Neural cell (in vitro differentiated cells): ENCODE data around the gene DNHD1. TPM values are rescaled to one million over a fixed set of nuclear protein-coding genes. Genes with fewer than 3 reads are reported as not detected.

Source experiments
- H2AFZ ChIP-seq: fragments of 200-600, 300-800 bp; sonication (generic), shearing (Covaris generic); 2 replicates; pipeline ENCODE4 v1.6.0; 2014; ENCODE audit warnings: low read depth, mild to moderate bottlenecking, antibody characterized with exemption, low read length, moderate library complexity
- H3F3A ChIP-seq: fragments of 200-600 bp; shearing (Covaris generic); 2 replicates; pipeline ENCODE4 v1.6.1; 2016; ENCODE audit warnings: mild to moderate bottlenecking, moderate library complexity, mixed read lengths, antibody characterized with exemption, low read length; ENCODE audit not compliant: insufficient read depth, poor library complexity, severe bottlenecking
- H3K27ac ChIP-seq: fragments of 200-600, 300-800 bp; sonication (generic), shearing (Covaris generic); 2 replicates; pipeline ENCODE4 v1.5.1; 2014; ENCODE audit warnings: mild to moderate bottlenecking, low read length, moderate library complexity
- H3K27me3 ChIP-seq: fragments of 300-800, 200-600 bp; sonication (generic), shearing (Covaris generic); 2 replicates; pipeline ENCODE4 v1.6.0; 2014; ENCODE audit warnings: mild to moderate bottlenecking, low read depth, low read length, moderate library complexity; ENCODE audit not compliant: insufficient read depth
- H3K36me3 ChIP-seq: fragments of 300-800, 200-600 bp; sonication (generic), shearing (Covaris generic); 2 replicates; pipeline ENCODE4 v1.5.1; 2014; ENCODE audit warnings: mild to moderate bottlenecking, antibody characterized with exemption, low read length, moderate library complexity; ENCODE audit not compliant: insufficient read depth
- H3K4me2 ChIP-seq: fragments of 300-800, 200-600 bp; sonication (generic), shearing (Covaris generic); 2 replicates; pipeline ENCODE4 v1.6.0; 2014; ENCODE audit warnings: mild to moderate bottlenecking, low read length
- H3K4me3 ChIP-seq: fragments of 300-800, 200-600 bp; sonication (generic), shearing (Covaris generic); 2 replicates; pipeline ENCODE4 v1.5.1; 2014; ENCODE audit warnings: mild to moderate bottlenecking, low read length, moderate library complexity
- H3K79me2 ChIP-seq: fragments of 200-600 bp; shearing (Covaris generic); replicated peaks from 2 replicates; pipeline ENCODE4 v1.6.0; 2014; ENCODE audit warnings: mild to moderate bottlenecking, low read length, moderate library complexity; ENCODE audit not compliant: insufficient read depth
- H3K9ac ChIP-seq: fragments of 300-800, 200-600 bp; sonication (generic), shearing (Covaris generic); 2 replicates; pipeline ENCODE4 v1.6.1; 2016; ENCODE audit warnings: mild to moderate bottlenecking, low read length, mixed read lengths
- H3K9me2 ChIP-seq: fragments of 200-600 bp; shearing (Covaris generic); 2 replicates; pipeline ENCODE4 v1.6.1; 2016; ENCODE audit warnings: mild to moderate bottlenecking, low read length, mixed read lengths; ENCODE audit not compliant: insufficient read depth
- H3K9me3 ChIP-seq: fragments of 200-600, 300-800 bp; sonication (generic), shearing (Covaris generic); 2 replicates; pipeline ENCODE4 v1.6.1; 2016; ENCODE audit warnings: mild to moderate bottlenecking, mixed run types, low read length, moderate library complexity, mixed read lengths
- H4K20me1 ChIP-seq: fragments of 200-600 bp; shearing (Covaris generic); 2 replicates; pipeline ENCODE4 v1.6.1; 2016; ENCODE audit warnings: mild to moderate bottlenecking, mixed run types; ENCODE audit not compliant: insufficient read depth
- EP300 ChIP-seq: fragments of 450-650 bp; conservative IDR thresholded peaks from 2 replicates; pipeline ENCODE4 v1.6.1; 2014; ENCODE audit warnings: antibody characterized with exemption, mild to moderate bottlenecking, moderate library complexity; ENCODE audit not compliant: poor library complexity, severe bottlenecking
- EZH2 ChIP-seq: fragments of 200-600, 300-800 bp; shearing (Covaris generic), sonication (generic); IDR thresholded peaks from 2 replicates; pipeline ENCODE4 v1.6.1; 2014; ENCODE audit warnings: antibody characterized with exemption, low read length, borderline replicate concordance, mild to moderate bottlenecking; ENCODE audit not compliant: insufficient read depth, poor library complexity, severe bottlenecking
- MXI1 ChIP-seq: fragments of 450-650 bp; conservative IDR thresholded peaks from 2 replicates; pipeline ENCODE4 v1.6.1; 2014; ENCODE audit warnings: antibody characterized with exemption, mild to moderate bottlenecking; ENCODE audit not compliant: poor library complexity, severe bottlenecking
- POLR2AphosphoS5 ChIP-seq: IDR thresholded peaks from 2 replicates; pipeline ENCODE4 v1.6.1; 2012
- RAD21 ChIP-seq: fragments of 450-650 bp; conservative IDR thresholded peaks from 2 replicates; pipeline ENCODE4 v1.6.1; 2014; ENCODE audit warnings: antibody characterized with exemption, mild to moderate bottlenecking, moderate library complexity
- SMC3 ChIP-seq: fragments of 450-650 bp; conservative IDR thresholded peaks from 2 replicates; pipeline ENCODE4 v1.6.1; 2014; ENCODE audit warnings: antibody characterized with exemption, mild to moderate bottlenecking, moderate library complexity; ENCODE audit not compliant: poor library complexity
- TAF1 ChIP-seq: IDR thresholded peaks from 2 replicates; pipeline ENCODE4 v1.6.1; 2012; ENCODE audit warnings: low read depth
- polyA plus RNA-seq: library from polyadenylated mRNA; depleted of rRNA; stranded (reverse); fragments of >200 nt; gene quantifications from 2 replicates; pipeline ENCODE4 v1.2.3, GENCODE V29; 2014
- TF ChIP-seq, protein P1 (sequence below): fragments of 450-650 bp; IDR thresholded peaks from 2 replicates; pipeline ENCODE4 v1.5.1; 2014; ENCODE audit warnings: antibody characterized with exemption, mild to moderate bottlenecking, moderate library complexity; ENCODE audit not compliant: poor library complexity, severe bottlenecking
- TF ChIP-seq, protein P2 (sequence below): IDR thresholded peaks from 2 replicates; pipeline ENCODE4 v1.6.1; 2012; ENCODE audit warnings: borderline replicate concordance

The DNHD1 gene
- polyA plus RNA-seq, 1 donor from 2014 or later, result 5.1 TPM

DNA sequence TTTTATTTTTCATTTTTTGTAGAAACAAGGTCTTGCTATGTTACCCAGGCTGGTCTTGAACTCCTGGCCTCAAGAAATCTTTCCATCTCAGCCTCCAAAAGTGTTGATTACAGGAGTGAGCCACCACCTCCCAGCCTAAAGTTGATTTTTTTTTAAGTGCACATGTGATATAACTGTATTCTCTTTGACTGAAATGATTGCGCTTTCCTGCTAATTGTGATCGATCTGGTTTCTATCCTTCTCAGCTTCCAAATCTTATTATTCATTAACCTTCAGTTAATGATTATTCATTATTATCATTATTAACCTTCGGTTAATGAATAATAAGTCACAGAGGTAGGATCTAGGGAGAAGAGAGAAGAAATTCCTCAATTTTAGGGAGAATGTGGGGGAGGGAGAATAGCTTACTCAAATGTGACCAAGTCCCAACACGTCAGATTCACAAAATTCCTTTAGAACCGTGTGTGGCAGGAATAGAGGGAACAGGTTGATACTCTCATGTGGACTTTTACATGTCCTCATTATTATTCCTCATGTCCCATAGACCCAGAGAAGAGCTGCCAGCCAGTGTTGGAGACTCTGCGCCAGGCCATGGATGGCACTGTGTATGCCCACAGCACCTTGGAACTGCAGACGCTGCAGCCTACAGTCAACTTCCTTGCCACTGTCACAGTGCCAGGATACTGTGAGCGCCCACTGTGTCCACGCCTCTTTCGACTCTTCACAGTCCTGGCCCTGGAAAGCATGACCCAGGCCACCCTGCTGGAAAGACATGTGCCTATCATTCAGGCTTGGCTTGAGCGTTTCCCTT is 59.3 kb downstream of the DNHD1 start:
- Histone ChIP-seq H3K79me2 (no peaks in the 10 kb centered on the region), H3F3A (no peaks in the 10 kb centered on the region), H2AFZ (no peak overlapping the region), H3K9ac (no peak overlapping the region), H3K4me2 (no peak overlapping the region), H3K4me3 (no peak overlapping the region), H4K20me1 (no peaks in the 10 kb centered on the region), H3K9me3 (no peaks in the 10 kb centered on the region), H3K27me3 (no peaks in the 10 kb centered on the region), H3K36me3 (no peaks in the 10 kb centered on the region), H3K9me2 (no peaks in the 10 kb centered on the region), H3K27ac (no peak overlapping the region)
- TF ChIP-seq MXI1, result no peak
- TF ChIP-seq, protein P1, sequence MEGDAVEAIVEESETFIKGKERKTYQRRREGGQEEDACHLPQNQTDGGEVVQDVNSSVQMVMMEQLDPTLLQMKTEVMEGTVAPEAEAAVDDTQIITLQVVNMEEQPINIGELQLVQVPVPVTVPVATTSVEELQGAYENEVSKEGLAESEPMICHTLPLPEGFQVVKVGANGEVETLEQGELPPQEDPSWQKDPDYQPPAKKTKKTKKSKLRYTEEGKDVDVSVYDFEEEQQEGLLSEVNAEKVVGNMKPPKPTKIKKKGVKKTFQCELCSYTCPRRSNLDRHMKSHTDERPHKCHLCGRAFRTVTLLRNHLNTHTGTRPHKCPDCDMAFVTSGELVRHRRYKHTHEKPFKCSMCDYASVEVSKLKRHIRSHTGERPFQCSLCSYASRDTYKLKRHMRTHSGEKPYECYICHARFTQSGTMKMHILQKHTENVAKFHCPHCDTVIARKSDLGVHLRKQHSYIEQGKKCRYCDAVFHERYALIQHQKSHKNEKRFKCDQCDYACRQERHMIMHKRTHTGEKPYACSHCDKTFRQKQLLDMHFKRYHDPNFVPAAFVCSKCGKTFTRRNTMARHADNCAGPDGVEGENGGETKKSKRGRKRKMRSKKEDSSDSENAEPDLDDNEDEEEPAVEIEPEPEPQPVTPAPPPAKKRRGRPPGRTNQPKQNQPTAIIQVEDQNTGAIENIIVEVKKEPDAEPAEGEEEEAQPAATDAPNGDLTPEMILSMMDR, result no peak
- TF ChIP-seq EZH2, result no peak
- TF ChIP-seq POLR2AphosphoS5, result no peak
- TF ChIP-seq RAD21, result no peak
- TF ChIP-seq EP300, result no peak
- TF ChIP-seq SMC3, result no peak
- no peak for TF ChIP-seq TAF1
- TF ChIP-seq, protein P2, sequence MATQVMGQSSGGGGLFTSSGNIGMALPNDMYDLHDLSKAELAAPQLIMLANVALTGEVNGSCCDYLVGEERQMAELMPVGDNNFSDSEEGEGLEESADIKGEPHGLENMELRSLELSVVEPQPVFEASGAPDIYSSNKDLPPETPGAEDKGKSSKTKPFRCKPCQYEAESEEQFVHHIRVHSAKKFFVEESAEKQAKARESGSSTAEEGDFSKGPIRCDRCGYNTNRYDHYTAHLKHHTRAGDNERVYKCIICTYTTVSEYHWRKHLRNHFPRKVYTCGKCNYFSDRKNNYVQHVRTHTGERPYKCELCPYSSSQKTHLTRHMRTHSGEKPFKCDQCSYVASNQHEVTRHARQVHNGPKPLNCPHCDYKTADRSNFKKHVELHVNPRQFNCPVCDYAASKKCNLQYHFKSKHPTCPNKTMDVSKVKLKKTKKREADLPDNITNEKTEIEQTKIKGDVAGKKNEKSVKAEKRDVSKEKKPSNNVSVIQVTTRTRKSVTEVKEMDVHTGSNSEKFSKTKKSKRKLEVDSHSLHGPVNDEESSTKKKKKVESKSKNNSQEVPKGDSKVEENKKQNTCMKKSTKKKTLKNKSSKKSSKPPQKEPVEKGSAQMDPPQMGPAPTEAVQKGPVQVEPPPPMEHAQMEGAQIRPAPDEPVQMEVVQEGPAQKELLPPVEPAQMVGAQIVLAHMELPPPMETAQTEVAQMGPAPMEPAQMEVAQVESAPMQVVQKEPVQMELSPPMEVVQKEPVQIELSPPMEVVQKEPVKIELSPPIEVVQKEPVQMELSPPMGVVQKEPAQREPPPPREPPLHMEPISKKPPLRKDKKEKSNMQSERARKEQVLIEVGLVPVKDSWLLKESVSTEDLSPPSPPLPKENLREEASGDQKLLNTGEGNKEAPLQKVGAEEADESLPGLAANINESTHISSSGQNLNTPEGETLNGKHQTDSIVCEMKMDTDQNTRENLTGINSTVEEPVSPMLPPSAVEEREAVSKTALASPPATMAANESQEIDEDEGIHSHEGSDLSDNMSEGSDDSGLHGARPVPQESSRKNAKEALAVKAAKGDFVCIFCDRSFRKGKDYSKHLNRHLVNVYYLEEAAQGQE, result no peak

DNA sequence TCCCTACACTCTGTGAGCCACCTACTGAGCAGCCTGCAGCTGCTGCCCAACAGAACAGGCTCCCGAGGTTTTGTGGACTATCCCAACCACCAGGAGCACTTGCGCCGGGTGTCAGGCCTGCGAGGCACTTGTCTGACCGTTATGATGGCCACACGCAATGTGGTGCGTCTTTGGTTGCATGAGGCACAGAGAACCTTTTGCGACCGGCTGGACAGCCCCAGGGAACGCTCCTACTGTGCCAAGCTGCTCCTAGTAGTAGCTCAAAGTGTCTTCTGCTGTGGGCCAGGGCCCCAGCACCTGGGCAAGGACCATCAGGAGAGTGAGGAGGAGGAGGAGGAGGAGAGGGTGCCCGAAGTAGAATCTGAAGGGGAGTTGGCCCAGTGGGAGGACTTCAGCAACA is 60.0 kb downstream of the DNHD1 start:
- H3K9me2 ChIP-seq, result no peaks in the 10 kb centered on the region
- no peak overlapping the region for H3K9ac ChIP-seq
- no peak for TF ChIP-seq MXI1
- TF ChIP-seq, protein P2, result no peak
- TF ChIP-seq POLR2AphosphoS5, result no peak
- no peak for TF ChIP-seq SMC3
- no peak for TF ChIP-seq EP300
- TF ChIP-seq EZH2, result no peak
- TF ChIP-seq, protein P1, result no peak
- no peak for TF ChIP-seq TAF1
- TF ChIP-seq RAD21, result no peak
- H2AFZ ChIP-seq, result no peak overlapping the region
- no peaks in the 10 kb centered on the region for H4K20me1 ChIP-seq
- no peaks in the 10 kb centered on the region for H3F3A ChIP-seq
- no peaks in the 10 kb centered on the region for H3K79me2 ChIP-seq
- H3K4me3 ChIP-seq, result no peak overlapping the region
- no peaks in the 10 kb centered on the region for H3K27me3 ChIP-seq
- no peak overlapping the region for H3K27ac ChIP-seq
- no peaks in the 10 kb centered on the region for H3K9me3 ChIP-seq
- no peaks in the 10 kb centered on the region for H3K36me3 ChIP-seq
- H3K4me2 ChIP-seq, result no peak overlapping the region
